Esophagus squamous epithelium (tissue), 4 donors: ENCODE measurements around the gene EEF1AKMT3.

Source experiments
- CTCF ChIP-seq, 6 experiments: fragments of 450-650 bp in 4 of 6; fragments of 200-600 bp in 2 of 6; sonication (generic) in 2 of 6; IDR thresholded peaks; one replicate each; pipeline ENCODE4 v1.5.1; 2016 to 2019; ENCODE audit warnings: antibody characterized with exemption in 6 of 6, mild to moderate bottlenecking in 4 of 6, moderate library complexity in 4 of 6
- POLR2A ChIP-seq, 4 donors: fragments of 450-650 bp; IDR thresholded peaks; one replicate each; pipeline ENCODE4 v1.6.1; 2017; ENCODE audit warnings: antibody characterized with exemption in 4 of 4, mild to moderate bottlenecking in 4 of 4, moderate library complexity in 3 of 4

GRCh38 chr12:57822392-57823130 is 50.1 kb downstream of the EEF1AKMT3 start:
- TF ChIP-seq CTCF (IDR thresholded peaks at IDR 0.05) (no peak), POLR2A (IDR thresholded peaks at IDR 0.05) (no peak)
